PC-9 (cell line): ENCODE data around the gene ROCK1.

ENCODE experiments used
- EZH2 ChIP-seq: fragments of 200-600 bp; sonication (generic); IDR thresholded peaks from 2 replicates; pipeline ENCODE4 v1.8.0; 2017; ENCODE audit warnings: antibody characterized with exemption, low read depth
- TF ChIP-seq, protein P1 (sequence below): fragments of 200-600 bp; sonication (generic); conservative IDR thresholded peaks from 2 replicates; pipeline ENCODE4 v1.6.1; 2017; ENCODE audit warnings: mixed run types, antibody characterized with exemption, mild to moderate bottlenecking, moderate library complexity

- TF ChIP-seq, protein P1, sequence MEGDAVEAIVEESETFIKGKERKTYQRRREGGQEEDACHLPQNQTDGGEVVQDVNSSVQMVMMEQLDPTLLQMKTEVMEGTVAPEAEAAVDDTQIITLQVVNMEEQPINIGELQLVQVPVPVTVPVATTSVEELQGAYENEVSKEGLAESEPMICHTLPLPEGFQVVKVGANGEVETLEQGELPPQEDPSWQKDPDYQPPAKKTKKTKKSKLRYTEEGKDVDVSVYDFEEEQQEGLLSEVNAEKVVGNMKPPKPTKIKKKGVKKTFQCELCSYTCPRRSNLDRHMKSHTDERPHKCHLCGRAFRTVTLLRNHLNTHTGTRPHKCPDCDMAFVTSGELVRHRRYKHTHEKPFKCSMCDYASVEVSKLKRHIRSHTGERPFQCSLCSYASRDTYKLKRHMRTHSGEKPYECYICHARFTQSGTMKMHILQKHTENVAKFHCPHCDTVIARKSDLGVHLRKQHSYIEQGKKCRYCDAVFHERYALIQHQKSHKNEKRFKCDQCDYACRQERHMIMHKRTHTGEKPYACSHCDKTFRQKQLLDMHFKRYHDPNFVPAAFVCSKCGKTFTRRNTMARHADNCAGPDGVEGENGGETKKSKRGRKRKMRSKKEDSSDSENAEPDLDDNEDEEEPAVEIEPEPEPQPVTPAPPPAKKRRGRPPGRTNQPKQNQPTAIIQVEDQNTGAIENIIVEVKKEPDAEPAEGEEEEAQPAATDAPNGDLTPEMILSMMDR = no peak
- TF ChIP-seq EZH2 = no peak
Observed at GRCh38 chr18:21056545-21056944, 55.1 kb downstream of the ROCK1 start.
